Activated CD4-positive, alpha-beta T cell treated with anti-CD3 and anti-CD28 coated beads, Interleukin-2, amount 50 U/mL, for 4 hours (primary cell): ENCODE measurements around the gene ZFP14.
A peak's percentile ranks its signal among the peaks of the same experiment; 100 is the strongest.

Experiments used
- DNase-seq, 2 experiments: peaks; one replicate each; pipeline ENCODE4 v3.0.0-alpha.2; 2020

The ZFP14 gene

DNA sequence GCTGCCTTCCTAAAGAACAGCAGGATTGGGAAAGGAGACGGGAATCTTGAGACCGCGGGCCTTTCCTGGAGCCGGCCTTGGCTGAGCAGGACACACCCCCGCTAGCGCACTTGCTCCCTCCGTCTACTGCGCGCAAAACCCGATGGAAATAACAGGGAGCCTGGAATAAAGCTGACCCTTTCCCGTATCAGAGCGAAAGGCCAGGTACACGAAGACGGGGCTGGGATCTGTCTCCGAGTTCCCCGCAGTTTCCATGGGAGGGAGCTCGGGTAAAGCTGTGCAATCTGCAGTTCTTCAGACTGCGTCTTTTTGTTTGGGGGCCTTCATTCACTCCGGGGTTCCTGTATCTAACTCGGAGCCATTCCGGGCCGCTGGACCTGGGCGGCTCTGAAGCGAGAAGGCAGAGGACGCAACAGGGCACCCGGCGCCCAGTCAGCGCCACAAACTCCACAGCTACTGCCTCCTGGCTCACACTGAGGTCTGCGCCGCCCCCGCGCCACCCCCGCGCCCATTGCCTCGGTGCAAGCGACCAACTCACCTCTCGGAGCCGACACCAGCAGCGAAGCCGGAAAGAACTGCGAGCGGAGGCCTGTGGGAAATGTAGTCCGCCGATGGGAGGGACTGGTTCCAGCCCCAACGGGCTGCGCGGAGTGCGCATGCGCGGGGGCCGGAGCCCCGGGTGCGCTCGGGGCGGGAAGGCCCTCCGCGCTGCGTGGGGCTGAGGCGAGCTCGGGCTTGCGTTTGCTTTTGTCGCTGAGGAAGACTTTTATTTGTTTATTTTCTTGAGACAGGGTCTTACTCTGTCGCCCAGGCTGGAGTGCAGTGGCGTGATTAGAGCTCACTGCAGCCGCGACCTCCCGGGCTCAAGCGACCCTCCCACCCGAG lies at the start of gene ZFP14:
Gene ZFP14 (minus strand): TSS at position 577 of the 885 bp plus-strand sequence. CDS start 11,309 bp downstream, outside the sequence.
- DNase-seq, result peak; percentile 97

DNA sequence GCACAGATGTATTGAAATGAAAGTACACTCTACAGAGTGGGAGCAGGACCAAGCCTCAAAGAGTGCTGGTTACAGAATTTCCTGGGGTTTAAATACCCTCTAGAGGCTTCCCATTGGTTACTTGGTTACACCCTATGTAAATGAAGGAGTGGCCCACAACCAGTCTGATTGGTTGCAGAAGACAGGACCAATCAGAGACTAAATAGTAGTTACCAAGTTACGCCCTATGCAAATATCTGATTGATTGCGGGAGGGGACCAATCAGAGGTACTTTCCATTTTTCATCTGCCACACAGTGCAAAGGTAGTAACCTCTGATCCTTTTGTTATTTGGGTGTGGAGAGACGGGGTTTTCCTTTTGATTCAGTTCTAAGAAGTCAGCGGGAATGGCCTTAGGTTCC lies 44.9 kb upstream of the ZFP14 start:
- DNase-seq, result no peak

DNA sequence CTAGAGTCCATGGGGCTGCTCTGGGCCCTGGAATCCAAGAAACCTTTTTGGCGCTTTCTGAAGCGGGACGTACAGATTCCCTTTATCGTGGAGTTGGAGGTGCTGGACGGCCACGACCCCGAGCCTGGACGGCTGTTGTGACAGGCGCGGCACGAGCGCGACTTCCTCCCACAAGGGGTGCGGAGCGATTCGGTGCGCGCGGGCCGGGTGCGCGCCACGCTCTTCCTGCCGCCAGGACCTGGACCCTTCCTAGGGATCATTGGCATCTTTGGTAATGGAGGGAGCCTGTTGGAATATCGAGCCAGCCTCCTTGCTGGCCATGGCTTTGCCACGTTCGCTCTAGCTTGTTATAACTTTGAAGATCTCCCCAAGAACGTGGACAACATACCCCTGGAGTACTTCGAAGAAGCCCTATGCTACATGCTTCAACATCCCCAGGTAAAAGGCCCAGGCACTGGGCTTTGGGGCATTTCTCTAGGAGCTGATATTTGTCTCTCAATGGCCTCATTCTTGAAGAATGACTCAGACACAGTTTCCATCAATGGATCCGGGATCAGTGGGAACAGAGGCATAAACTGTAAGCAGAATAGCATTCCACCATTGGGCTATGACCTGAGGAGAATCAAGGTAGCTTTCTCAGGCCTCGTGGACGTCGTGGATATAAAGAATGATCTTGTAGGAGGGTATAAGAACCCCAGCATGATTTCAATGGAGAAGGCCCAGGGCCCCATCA lies 42.9 kb upstream of the ZFP14 start:
- DNase-seq, result no peak

DNA sequence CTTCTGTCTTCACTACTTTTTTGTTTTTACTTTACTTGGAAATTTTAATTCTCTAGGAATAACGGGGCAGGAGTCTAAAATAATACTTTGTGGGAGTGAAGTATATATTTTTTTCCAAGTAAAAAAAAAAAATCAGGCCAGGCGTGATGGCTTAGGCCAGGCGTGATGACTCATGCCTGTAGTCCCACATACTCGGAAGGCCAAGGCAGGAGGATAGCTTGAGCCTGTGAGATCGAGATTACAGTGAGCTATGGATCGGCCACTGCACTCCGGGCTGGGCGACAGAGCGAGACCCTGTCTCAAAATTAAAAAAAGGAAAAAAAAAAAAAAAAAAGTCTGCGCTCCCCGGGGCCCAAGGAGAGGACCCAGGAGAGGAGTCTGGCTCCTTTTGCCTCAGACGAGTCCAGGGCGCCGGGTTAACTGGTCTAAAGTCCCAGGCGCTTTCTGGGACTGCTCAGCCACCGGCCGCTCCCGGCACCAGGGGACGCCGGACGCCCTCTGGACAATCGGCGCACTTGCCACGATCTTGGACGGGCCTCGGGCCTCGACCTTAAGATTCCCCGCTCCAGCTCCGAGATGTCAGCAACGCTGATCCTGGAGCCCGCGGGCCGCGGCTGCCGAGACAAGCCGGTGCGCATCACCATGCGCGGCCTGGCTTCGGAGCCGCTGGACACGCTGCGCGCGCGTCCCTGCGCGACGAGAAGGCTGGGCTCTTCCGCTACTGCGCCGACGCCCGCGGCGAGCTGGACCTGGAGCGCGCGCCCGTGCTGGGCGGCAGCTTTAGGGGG lies 42.2 kb upstream of the ZFP14 start:
- DNase-seq, result no peak

DNA sequence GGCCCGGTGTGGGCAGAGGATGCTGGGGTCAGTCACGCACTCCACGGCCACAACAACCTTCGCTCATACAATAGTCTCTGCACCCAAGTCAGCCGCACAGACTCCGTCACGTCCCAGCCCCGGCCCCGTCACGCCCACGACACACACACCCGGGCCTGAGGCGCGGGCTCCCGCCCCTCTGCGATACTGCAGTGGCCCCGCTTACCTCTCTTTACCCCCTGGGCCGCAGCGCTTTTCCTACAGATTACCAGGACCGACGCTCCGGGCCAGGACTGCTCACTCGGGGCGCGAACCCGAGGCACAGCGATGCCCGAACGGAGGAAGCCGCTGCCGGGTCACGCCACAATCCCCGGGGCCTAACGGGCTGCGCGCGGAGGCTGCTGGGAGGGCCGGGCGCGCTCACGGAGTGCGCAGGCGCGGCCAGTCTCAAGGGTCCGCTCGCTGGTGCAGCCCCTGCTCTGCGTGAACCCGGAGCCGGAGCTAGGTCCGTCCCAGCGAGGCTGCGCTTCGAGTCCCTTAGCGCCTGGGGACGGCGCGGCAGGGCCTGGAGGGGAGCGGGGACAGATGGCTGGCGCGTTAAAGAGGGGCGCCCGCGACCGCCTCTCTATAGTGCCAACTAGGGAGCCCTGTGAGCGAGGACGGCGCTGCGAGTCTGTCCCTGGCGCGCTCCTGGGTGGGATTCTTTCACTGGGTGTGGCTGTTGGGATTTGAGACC lies 39.4 kb upstream of the ZFP14 start, which contains the start of gene ZFP82:
Gene ZFP82 (minus strand): TSS at position 358 of the 715 bp plus-strand sequence. CDS start 8,855 bp downstream, outside the sequence.
- peak; percentile 57 to 66 for DNase-seq

DNA sequence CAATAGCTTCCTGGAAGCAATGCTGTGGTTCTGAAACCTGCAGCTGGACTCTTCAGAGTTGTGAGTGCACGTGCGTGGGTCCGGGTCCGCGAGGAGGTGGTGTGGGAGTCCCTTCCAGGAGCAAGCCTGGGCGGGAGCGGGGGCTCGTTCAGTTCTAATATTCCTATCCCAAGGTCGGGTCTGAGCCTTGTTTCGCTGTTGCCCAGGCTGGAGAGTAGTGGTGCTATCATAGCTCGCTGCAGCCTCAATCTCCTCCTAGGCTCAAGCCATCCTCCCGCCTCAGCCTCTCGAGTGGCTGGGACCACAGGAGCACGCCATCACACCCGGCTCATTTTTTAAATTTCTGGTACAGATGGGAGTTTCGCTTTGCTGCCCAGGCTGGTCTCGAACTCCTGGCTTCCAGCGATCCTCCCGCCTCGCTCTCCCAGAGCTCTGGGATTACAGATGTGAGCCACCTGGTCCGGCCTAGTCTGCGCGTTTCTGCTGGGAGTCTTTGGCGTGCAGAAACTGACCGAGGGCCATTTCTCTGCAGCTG lies 38.8 kb upstream of the ZFP14 start:
- DNase-seq, result no peak

DNA sequence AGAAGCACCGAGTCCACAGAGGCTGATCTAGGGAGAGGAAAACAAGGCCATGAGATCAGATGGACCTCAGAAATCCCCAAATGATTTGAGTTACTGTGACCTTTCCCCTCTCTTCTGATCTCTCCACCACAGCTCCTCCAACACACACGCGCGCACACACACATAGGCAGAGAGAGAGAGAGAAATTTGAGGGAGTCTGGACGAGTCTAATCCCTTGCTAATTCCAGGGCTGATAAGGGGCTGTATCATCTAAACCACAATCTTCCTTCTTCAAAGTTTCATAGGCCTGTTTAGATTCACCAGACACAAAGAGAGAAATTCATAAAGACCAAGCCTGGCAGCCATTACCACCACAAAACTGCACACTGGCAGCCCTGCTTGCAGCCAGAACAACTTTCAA lies 30.8 kb upstream of the ZFP14 start:
- DNase-seq, result no peak

DNA sequence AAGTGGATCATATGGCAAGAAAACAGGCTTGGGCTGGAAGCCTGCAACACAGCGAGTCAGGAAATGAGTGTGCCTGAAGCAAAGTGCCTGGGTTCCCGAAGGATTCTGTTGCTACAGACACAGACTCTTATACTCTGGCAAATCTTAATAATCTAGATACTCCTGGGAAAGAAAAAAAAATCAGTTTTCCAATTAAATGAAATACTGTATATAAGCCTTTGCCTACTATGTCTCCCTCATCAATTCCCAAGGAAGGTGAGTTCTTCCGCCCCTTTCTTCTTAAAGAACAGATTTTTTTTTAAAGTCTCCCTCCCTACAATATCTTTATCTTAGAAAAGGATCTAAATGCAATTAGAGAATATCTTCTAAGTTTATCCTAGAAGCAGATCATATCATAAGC lies 29.1 kb upstream of the ZFP14 start:
- DNase-seq, result no peak

DNA sequence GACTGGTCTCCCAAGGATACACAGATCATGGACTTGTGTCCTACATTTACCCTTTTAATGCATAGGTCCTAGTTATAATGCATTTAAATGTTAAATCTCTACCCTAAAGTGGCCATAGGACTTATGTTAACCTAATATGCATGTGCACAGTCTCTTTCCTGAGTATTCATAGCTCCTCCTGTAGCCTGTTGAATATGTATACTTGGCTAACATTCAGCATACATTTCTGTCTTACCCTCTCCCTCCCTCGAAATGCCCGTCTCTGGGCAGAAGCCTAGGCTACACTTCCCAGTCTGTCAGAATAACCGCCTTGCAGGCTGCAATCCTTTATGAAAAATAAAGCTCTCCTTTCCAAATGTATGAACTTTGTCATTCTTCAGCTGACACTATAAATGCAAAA lies 25.5 kb upstream of the ZFP14 start:
- DNase-seq, result no peak

DNA sequence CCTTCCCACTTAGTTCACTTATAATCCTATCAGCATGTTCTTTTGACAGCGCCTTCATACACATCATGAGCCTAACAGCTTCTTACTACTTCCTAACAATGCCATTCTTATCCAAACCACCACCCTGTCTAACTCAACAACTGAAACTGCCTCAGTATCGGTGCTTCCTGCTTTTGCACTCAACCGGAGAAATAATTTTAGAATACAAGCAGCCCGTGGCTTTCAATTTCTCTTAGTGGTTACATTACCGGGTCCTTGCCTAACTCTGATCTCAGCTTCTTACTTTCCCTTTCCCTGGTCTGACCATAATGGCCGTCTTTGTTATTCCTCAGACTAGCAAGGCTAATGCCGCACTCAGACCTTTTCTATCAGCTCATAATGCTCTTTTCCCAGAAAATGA lies 22.5 kb upstream of the ZFP14 start:
- no peak for DNase-seq

DNA sequence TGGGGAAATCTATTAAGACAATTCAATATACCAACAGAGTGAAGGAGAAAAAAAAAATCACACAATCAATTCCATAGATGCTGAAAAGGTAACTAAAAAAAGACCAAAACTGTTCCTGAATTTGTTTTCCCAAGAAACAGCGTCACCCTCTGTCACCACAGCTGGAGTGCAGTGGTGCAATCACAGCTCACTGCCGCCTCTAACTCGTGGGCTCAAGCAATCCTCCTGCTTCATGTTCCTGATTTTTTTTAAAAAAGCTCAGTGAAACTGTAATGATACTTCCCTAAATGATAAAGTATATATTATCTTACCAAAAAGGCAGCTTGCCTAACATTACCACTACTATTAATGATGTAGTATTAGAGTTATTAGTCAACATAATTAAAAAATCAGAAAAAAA lies 19.6 kb upstream of the ZFP14 start:
- no peak for DNase-seq

DNA sequence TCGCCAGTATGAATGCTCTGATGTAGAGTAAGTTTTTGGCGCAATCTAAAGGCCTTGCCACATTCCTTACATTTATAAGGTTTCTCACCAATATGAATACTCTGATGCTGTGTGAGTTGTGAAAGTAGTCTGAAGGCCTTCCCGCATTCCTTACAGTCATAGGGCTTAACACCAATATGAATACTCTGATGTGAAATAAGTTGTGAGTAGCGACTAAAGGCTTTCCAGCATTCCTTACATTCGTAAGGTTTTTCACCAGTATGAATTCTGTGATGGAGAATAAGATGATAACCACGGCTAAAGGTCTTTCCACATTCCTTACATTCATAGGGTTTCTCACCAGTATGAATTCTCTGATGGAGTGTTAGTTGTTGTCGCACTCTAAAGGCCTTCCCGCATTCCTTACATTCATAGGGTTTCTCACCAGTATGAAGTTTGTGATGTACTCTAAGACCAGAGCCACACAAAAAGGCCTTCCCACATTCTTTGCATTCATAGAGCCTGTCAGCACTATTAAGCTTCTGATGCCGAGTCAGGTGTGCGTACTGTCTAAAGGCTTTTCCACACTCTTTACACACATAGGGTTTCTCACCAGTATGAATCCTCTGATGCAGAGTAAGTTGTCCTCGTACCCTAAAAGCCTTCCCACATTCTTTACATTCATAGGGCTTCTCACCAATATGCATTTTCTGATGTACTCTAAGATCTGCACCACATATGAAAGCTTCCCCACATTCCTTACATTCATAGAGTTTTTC lies 14.1 kb upstream of the ZFP14 start:
- no peak for DNase-seq

DNA sequence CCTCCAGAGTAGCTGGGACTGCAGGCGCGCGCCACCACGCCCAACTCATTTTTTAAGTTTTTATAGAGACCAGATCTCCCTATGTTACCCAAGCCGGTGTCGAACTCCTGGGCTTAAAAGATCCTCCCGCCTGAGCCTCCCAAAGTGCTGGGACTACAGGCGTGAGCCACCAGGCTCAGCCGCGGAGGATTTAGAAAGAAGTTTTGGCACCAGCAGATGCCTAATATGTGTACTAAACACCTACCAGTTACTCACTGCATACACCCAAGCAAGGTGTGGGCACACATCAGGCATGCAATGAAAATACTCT lies 464 bp upstream of the ZFP14 start:
- DNase-seq, result no peak

DNA sequence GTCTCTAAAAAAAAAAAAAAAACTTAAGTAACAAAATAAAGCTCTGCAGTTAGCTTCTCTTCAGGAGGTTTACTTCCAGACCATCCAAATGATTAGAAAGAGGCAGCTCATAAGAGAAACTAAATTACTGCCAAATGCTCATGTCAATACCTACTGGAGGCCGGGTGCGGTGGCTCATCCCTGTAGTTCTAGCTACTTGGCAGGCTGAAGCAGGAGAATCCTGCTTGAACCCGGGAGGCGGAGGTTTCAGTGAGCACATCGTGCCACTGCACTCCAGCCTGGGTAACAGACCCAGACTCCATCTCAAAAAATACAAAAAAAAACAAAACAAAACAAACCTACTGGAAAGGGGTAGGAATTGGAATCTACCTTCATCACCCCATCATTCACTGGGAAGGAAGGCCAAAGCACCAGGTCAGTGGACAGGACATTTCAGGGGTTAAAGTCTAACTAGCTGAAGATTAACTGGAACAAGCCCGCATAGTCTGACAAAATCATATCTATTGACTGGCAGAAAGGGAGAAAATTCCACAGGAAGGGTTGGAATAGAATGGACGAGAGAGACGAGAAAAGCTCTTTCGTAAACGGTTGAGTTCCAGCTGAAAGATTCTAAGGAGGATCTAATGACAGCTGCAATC lies 1.3 kb downstream of the ZFP14 start:
- DNase-seq, result no peak

DNA sequence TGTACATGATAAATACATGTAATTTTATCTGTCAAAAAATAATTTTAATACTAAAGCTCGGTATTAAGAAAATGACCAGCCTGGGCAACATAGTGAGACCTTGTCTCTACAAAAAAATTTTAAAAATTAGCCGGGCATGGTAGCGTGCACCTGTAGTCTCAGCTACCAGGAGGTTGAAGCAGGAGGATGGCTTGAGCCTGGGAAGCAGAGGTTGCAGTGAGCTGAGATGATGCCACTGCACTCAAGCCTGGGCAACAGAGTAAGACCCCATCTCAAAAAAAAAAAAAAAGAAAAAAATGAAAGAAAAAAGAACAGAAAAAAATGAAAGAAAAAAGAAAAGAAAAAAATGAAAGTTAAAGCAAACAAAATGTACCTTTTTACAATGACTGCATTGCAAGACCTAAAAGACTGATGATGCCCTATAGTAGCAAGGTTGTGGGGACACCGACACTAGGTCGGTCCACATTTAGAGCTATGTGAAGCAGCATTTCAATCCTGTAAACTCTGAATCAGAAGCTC lies 5.3 kb downstream of the ZFP14 start:
- DNase-seq, result no peak

DNA sequence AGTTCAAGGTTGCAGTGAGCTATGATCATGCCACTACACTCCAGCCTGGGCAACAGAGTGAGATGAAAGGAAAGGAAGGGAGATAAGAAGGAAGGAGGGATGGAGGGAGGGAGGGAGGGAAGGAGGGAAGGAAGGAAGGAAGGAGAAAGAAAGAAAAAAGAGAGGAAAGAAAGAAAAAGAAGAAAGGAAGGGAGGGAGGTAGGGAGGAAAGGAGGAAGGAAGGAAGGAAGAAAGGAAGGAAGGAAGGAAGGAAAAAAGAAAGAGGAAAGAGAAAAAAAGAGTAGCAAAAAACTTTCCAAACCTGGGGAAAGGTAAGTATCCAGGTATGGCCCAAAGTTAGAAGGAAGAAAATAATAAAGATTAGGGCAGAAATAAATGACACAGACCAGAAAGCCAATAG lies 7.1 kb downstream of the ZFP14 start:
- DNase-seq, result no peak

DNA sequence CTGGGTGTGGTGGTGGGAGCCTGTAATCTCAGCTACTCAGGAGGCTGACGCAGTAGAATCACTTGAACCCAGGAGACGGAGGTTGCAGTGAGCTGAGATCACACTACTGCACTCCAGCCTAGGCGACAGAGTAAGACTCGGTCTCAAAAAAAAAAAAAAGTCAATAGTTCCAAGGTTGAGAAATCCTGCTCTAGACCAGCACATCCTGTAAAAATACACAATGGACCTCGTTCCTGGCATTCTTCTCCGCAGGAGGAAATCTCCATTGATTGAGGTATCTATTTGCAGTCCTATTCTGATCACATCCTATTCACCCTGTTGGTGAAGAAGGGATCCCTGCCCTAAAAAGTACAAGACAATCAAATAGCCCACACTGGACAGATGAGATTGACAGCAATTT lies 15.2 kb downstream of the ZFP14 start:
- no peak for DNase-seq

DNA sequence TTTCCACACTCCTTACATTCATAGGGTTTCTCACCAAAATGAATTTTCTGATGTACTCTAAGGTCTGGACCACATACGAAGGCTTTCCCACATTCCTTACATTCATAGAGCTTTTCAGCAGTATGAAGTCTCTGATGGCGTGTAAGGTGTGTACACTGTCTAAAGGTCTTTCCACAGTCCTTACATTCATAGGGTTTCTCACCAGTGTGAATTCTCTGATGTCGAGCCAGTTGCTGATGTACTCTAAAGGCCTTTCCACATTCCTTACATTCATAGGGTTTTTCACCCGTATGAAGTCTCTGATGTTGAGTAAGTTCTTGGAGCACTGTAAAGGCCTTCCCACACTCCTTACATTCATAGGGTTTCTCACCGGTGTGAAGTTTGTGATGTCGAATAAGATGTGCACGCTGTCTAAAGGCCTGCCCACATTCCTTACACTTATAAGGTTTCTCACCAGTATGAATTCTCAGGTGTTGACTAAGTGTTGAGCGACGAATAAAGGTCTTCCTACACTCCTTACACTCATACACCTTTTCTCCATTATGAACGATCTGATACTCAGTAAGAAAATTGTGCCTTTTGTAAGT lies 38.1 kb downstream of the ZFP14 start:
- DNase-seq, result no peak

DNA sequence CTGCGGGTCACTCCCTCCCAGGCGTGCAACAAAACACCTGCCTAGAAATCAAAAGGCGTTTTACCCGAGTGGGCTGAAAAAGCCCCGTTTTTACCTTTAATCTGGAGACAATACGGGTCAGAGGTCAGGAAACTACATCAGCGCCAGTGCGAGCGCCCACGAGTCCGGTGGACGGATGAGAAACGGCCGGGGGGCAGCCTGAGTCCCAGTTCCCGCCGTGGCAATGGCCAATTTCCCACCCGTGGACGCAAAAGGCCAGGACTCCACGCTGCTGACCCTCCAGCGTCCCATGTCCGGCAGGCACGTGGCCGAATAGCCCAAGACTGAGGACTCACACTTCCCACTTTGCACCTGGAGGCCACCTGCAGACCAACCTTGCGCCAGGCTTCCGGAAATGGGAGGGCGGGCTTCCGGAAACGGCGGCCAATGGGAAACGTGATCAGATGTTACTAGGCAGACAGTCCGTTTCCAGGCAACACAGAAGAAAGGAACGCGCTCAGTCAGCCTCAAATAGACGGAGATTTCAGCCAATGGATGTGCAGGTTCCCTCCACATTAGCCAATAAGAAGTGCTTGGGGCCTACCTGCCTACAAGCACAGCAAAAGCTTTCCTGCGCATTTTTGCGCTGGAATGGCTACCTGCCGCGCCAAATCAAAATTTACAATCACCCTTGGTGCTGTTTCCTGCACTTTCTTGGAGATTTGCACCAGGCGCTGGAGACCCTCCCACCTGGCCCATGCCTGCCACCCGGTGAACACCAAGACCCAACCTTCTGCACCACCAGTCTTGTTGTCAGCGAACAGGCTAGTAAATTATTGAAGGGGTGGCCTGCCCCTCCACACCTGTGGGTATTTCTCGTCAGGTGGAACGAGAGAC lies 47.4 kb downstream of the ZFP14 start:
- DNase-seq, result peak; percentile 41 to 51

DNA sequence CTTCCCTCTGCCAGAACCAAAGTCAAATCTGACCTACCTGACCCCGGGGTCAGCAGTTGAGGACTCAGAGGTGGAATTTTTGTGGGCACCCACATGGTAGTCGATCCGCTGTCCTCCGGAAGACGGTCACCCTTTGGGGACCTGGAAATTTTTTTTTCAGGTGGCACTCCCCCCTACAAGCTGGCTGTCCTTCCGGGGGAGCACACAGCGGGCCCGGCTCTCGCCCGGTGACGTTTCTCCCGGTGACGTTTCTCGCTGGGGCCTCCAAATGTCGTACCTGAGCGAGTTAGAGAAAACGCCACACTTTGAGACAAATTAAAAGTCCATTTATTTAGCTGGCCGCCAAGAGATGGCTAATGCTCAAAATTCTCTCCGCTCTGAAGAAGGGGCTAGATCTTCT lies 48.8 kb downstream of the ZFP14 start:
- DNase-seq, result no peak
